Stimulated activated CD4-positive, alpha-beta T cell treated with anti-CD3 and anti-CD28 coated beads, TNF-alpha, amount 100 ng/mL, for 1 hour (primary cell): ENCODE data around the gene RXRB.
A peak's percentile ranks its signal among the peaks of the same experiment; 100 is the strongest.
"Not testable (repeated sequence)": the region's sequence is repeated elsewhere in the genome, so short reads cannot be mapped to it uniquely, and the experiment has no call there.

ENCODE experiments used
- DNase-seq, 3 donors: peaks; one replicate each; pipeline ENCODE4 v3.0.0-alpha.2; 2020; ENCODE audit warnings: low read depth in 3 of 3, low spot score in 1 of 3

RXRB gene

GRCh38 chr6:33164665-33165373 is 35.6 kb downstream of the RXRB start:
- no peak for DNase-seq

GRCh38 chr6:33164176-33164575 is 36.3 kb downstream of the RXRB start:
- no peak for DNase-seq

GRCh38 chr6:33163540-33163939 is 36.9 kb downstream of the RXRB start:
- no peak for DNase-seq

GRCh38 chr6:33161354-33162331 is 38.8 kb downstream of the RXRB start:
- DNase-seq, result peak; percentile 47 to 85 (median 70)

GRCh38 chr6:33160728-33161344 is 39.6 kb downstream of the RXRB start:
- DNase-seq, result no peak

- DNase-seq, result no peak
Measured at GRCh38 chr6:33160096-33160495, 40.4 kb downstream of the RXRB start.

- no peak for DNase-seq
Measured at GRCh38 chr6:33156964-33157363, 43.5 kb downstream of the RXRB start.

GRCh38 chr6:33156561-33156960 is 43.9 kb downstream of the RXRB start:
- DNase-seq, result no peak

GRCh38 chr6:33154349-33154748 is 46.1 kb downstream of the RXRB start:
- no peak for DNase-seq

GRCh38 chr6:33151050-33151449 is 49.4 kb downstream of the RXRB start:
- no peak for DNase-seq

GRCh38 chr6:33150560-33150959 is 49.9 kb downstream of the RXRB start:
- not testable (repeated sequence) for DNase-seq

GRCh38 chr6:33147807-33148666 is 52.4 kb downstream of the RXRB start:
- no peak for DNase-seq

- DNase-seq, result no peak
Measured at GRCh38 chr6:33144373-33144772, 56.1 kb downstream of the RXRB start.
